ENCODE data around the gene CACNG3.

GRCh38 chr16:24214992-24215391 lies 41.1 kb upstream of the CACNG3 start:
- TF ChIP-seq CTCF (conservative IDR thresholded peaks at IDR 0.05) (no peak), ZFX (IDR thresholded peaks at IDR 0.05) (no peak)

Measured in C4-2B (cell line).